OCI-LY3 (cell line): ENCODE results near the gene SRL.

ENCODE experiments used
- CTCF ChIP-seq: fragments of 200-600, 300-600 bp; sonication (generic); IDR thresholded peaks from 2 replicates; pipeline ENCODE4 v1.5.1; 2014; ENCODE audit warnings: antibody characterized with exemption, low read length, low read depth
- EZH2phosphoT487 ChIP-seq: fragments of 200-600 bp; shearing (Covaris generic); IDR thresholded peaks from 2 replicates; pipeline ENCODE4 v1.6.1; 2018; ENCODE audit warnings: antibody characterized with exemption, mixed run types, low read depth

GRCh38 chr16:4209666-4210065 lies 32.2 kb downstream of the SRL start:
- no peak for TF ChIP-seq CTCF
- no peak for TF ChIP-seq EZH2phosphoT487
